GM23338 (cell line): Measurements from ENCODE around the gene CPNE5. TPM values are rescaled to one million over a fixed set of nuclear protein-coding genes. Genes with fewer than 3 reads are reported as not detected.

Experiments
- ATAC-seq: fragments of 200-7000 bp; cut with Tn5 transposase; 3 replicates; pipeline ENCODE4 v1.9.1; 2020
- DNase-seq: peaks from one replicate; pipeline ENCODE4 v3.0.0-alpha.2; 2015; ENCODE audit warnings: low spot score
- H2AFZ ChIP-seq: fragments of 200-600 bp; sonication (generic); 2 replicates; pipeline ENCODE4 v1.8.0; 2016; ENCODE audit warnings: antibody characterized with exemption, mild to moderate bottlenecking, moderate library complexity
- H3F3A ChIP-seq: fragments of 200-600 bp; sonication (generic); replicated peaks from 2 replicates; pipeline ENCODE4 v1.8.0; 2017; ENCODE audit warnings: antibody characterized with exemption, mixed run types, low read depth
- H3K27ac ChIP-seq: fragments of 200-600 bp; sonication (generic); 2 replicates; pipeline ENCODE4 v1.6.1; 2016; ENCODE audit warnings: low read depth
- H3K27me3 ChIP-seq: fragments of 200-600 bp; sonication (generic); 2 replicates; pipeline ENCODE4 v1.8.0; 2016; ENCODE audit warnings: mild to moderate bottlenecking, mixed run types, moderate library complexity; ENCODE audit not compliant: insufficient read depth
- H3K36me3 ChIP-seq: fragments of 200-600 bp; sonication (generic); 2 replicates; pipeline ENCODE4 v1.8.0; 2016; ENCODE audit warnings: mild to moderate bottlenecking; ENCODE audit not compliant: insufficient read depth
- H3K4me1 ChIP-seq: fragments of 200-600 bp; sonication (generic); 2 replicates; pipeline ENCODE4 v1.8.0; 2016; ENCODE audit warnings: mild to moderate bottlenecking, moderate library complexity; ENCODE audit not compliant: insufficient read depth
- H3K4me2 ChIP-seq: fragments of 200-600 bp; sonication (generic); 2 replicates; pipeline ENCODE4 v1.7.1; 2017; ENCODE audit warnings: mixed run types
- H3K4me3 ChIP-seq: fragments of 200-600 bp; sonication (generic); 2 replicates; pipeline ENCODE4 v1.6.1; 2016; ENCODE audit warnings: mixed run types
- H3K79me2 ChIP-seq: fragments of 200-600 bp; sonication (generic); replicated peaks from 2 replicates; pipeline ENCODE4 v1.8.0; 2017; ENCODE audit warnings: mild to moderate bottlenecking; ENCODE audit not compliant: insufficient read depth
- H3K9me2 ChIP-seq: fragments of 200-600 bp; sonication (generic); 2 replicates; pipeline ENCODE4 v1.8.0; 2017; ENCODE audit not compliant: insufficient read depth
- H4K20me1 ChIP-seq: fragments of 200-600 bp; sonication (generic); replicated peaks from 2 replicates; pipeline ENCODE4 v1.8.0; 2017; ENCODE audit warnings: mild to moderate bottlenecking; ENCODE audit not compliant: insufficient read depth
- H3K27ac Mint-ChIP-seq: 2 replicates; pipeline ENCODE4 v1.8.0; 2020; ENCODE audit warnings: inconsistent platforms, mild to moderate bottlenecking, moderate library complexity, mixed read lengths
- H3K27me3 Mint-ChIP-seq: 3 replicates; pipeline ENCODE4 v1.8.0; 2022; ENCODE audit warnings: low read depth, mild to moderate bottlenecking, moderate library complexity, mixed read lengths, inconsistent platforms; ENCODE audit not compliant: insufficient read depth, poor library complexity
- H3K36me3 Mint-ChIP-seq: 3 replicates; pipeline ENCODE4 v1.8.0; 2021; ENCODE audit warnings: low read depth, mild to moderate bottlenecking, inconsistent platforms, moderate library complexity, mixed read lengths
- H3K4me1 Mint-ChIP-seq: 3 replicates; pipeline ENCODE4 v1.8.0; 2020; ENCODE audit warnings: mild to moderate bottlenecking, inconsistent platforms, mixed read lengths
- H3K4me3 Mint-ChIP-seq: 3 replicates; pipeline ENCODE4 v1.8.0; 2021; ENCODE audit warnings: moderate library complexity, mild to moderate bottlenecking, inconsistent platforms, mixed read lengths
- H3K9me3 Mint-ChIP-seq: 3 replicates; pipeline ENCODE4 v1.8.0; 2020; ENCODE audit warnings: moderate library complexity, mild to moderate bottlenecking, inconsistent platforms, mixed read lengths
- CREB1 ChIP-seq: fragments of 250-450 bp; sonication (Bioruptor Pico); IDR thresholded peaks from 2 replicates; pipeline ENCODE4 v1.5.0; 2020; ENCODE audit warnings: low read depth, mild to moderate bottlenecking, moderate library complexity
- ETS1 ChIP-seq: IDR thresholded peaks from 2 replicates; pipeline ENCODE4 v1.6.1; 2016; ENCODE audit warnings: antibody characterized with exemption
- EZH2 ChIP-seq: fragments of 200-600 bp; sonication (generic); IDR thresholded peaks from one replicate; pipeline ENCODE4 v1.8.0; 2017; ENCODE audit warnings: antibody characterized with exemption, mild to moderate bottlenecking, low read depth; ENCODE audit not compliant: unreplicated experiment
- EZH2phosphoT487 ChIP-seq: fragments of 200-600 bp; sonication (generic); IDR thresholded peaks from one replicate; pipeline ENCODE4 v1.8.1; 2018; ENCODE audit warnings: antibody characterized with exemption; ENCODE audit not compliant: unreplicated experiment
- JUNB ChIP-seq: IDR thresholded peaks from one replicate; pipeline ENCODE4 v1.6.1; 2016; ENCODE audit warnings: antibody characterized with exemption; ENCODE audit not compliant: unreplicated experiment
- NANOG ChIP-seq: IDR thresholded peaks from 2 replicates; pipeline ENCODE4 v1.6.1; 2016; ENCODE audit warnings: antibody characterized with exemption, borderline replicate concordance
- POLR2AphosphoS5 ChIP-seq: IDR thresholded peaks from 2 replicates; pipeline ENCODE4 v1.6.1; 2016; ENCODE audit warnings: antibody characterized with exemption, low read depth
- REST ChIP-seq: IDR thresholded peaks from one replicate; pipeline ENCODE4 v1.6.1; 2018; ENCODE audit warnings: antibody characterized with exemption; ENCODE audit not compliant: unreplicated experiment
- STAT1 ChIP-seq: IDR thresholded peaks from one replicate; pipeline ENCODE4 v1.6.1; 2016; ENCODE audit warnings: antibody characterized with exemption; ENCODE audit not compliant: unreplicated experiment
- ZNF114 ChIP-seq: fragments of 250-450 bp; sonication (Bioruptor Pico); IDR thresholded peaks from 2 replicates; pipeline ENCODE4 v1.5.0; 2020; ENCODE audit warnings: mild to moderate bottlenecking, moderate library complexity
- ZNF331 ChIP-seq: fragments of 250-450 bp; sonication (Bioruptor Pico); IDR thresholded peaks from 2 replicates; pipeline ENCODE4 v1.5.0; 2020; ENCODE audit warnings: low read depth, mild to moderate bottlenecking, moderate library complexity
- polyA plus RNA-seq: library from polyadenylated mRNA; unstranded; fragments of >200 nt; fragmentation: Nextera tagmentation; extraction: Ambion mirVana; gene quantifications from 2 replicates; pipeline ENCODE4 v1.2.1, GENCODE V29; 2016
- total RNA-seq: library from RNA; depleted of rRNA; stranded (reverse); fragments of >200 nt; shearing (Covaris generic); gene quantifications from 2 replicates; pipeline ENCODE4 v1.2.3, GENCODE V29; 2014
- TF ChIP-seq, protein P1 (sequence below), 2 experiments: fragments of 200-600 bp in 1 of 2; sonication (generic) in 1 of 2; conservative IDR thresholded peaks; 2 replicates each; pipeline versions ENCODE4 v1.5.1 to v1.6.1; 2016 to 2017; ENCODE audit warnings: antibody characterized with exemption in 2 of 2, low read depth in 2 of 2, mild to moderate bottlenecking in 2 of 2, moderate library complexity in 1 of 2

Gene CPNE5
- total and polyA plus RNA-seq, 2 experiments from 2014 or later = 0.14 to 0.42 TPM

DNA sequence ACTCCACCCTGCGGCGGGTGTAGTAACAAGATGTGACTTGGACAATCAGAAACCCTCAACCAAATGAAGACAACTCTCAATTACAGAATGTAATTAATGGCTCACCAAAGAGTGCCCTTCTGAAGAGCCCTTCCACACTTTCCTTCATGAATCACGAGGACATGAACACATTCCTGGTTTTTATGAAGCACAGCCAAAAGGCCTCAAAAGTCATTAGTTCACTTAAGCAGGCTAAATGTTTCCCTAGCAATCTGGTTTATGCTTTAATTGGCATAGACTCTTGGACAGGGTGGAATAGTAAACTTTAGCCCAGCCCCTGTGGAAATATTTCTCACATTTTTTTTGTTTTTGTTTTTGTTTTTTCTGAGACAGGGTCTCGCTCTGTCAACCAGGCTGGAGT, 20.5 kb downstream of the CPNE5 start:
- H3K9me2 ChIP-seq = no peaks in the 10 kb centered on the region
- no peak overlapping the region for H2AFZ ChIP-seq
- H3K79me2 ChIP-seq = no peaks in the 10 kb centered on the region
- no peaks in the 10 kb centered on the region for H3K27me3 ChIP-seq
- DNase-seq = no peak
- Mint-ChIP-seq H3K27me3 (peaks cover 3% of the 10 kb centered on the region), H3K4me3 (no peak overlapping the region), H3K27ac (no peak overlapping the region), H3K9me3 (no peaks in the 10 kb centered on the region), H3K4me1 (peaks cover 22% of the 10 kb centered on the region), H3K36me3 (no peaks in the 10 kb centered on the region)
- H3K4me2 ChIP-seq = no peak overlapping the region
- TF ChIP-seq REST (no peak), ETS1 (no peak), ZNF114 (CRISPR knock-in tag) (no peak), ZNF331 (CRISPR knock-in tag) (no peak)
- H3K4me3 ChIP-seq = no peak overlapping the region
- no peaks in the 10 kb centered on the region for H4K20me1 ChIP-seq
- H3F3A ChIP-seq = no peaks in the 10 kb centered on the region
- no peaks in the 10 kb centered on the region for H3K36me3 ChIP-seq
- H3K4me1 ChIP-seq = peaks cover 11% of the 10 kb centered on the region; the same call in 1 of the 2 replicates
- ATAC-seq = no peak
- H3K27ac ChIP-seq = no peak overlapping the region

DNA sequence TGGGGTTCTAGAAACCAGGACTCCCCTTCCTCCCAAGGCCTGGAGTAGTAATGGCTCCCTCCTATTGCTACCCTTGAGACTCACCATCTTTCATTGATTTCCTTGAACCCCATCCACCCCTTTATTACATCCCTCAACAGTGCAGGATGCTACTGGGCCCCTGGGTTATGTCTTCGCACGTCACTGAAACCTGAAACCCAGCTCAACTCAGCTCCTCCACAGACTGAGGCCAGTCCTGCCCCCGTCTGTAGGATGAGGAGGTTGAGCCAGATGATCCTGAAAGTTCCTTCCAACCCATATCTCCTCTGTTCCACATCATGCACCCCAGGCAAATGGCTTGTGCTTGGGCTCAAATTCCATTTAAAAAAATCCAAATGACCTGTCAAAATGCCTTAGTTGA, 21.4 kb downstream of the CPNE5 start:
- H2AFZ ChIP-seq = no peak overlapping the region
- H3K36me3 Mint-ChIP-seq = no peaks in the 10 kb centered on the region
- no peaks in the 10 kb centered on the region for H3K9me3 Mint-ChIP-seq
- H3K4me1 ChIP-seq = peaks cover 11% of the 10 kb centered on the region; the same call in 1 of the 2 replicates
- no peak overlapping the region for H3K4me3 ChIP-seq
- no peaks in the 10 kb centered on the region for H3K79me2 ChIP-seq
- TF ChIP-seq STAT1 (no peak), ETS1 (no peak), POLR2AphosphoS5 (no peak), EZH2phosphoT487 (no peak), NANOG (no peak), CREB1 (CRISPR knock-in tag) (no peak), EZH2 (no peak), ZNF331 (CRISPR knock-in tag) (no peak), ZNF114 (CRISPR knock-in tag) (no peak), JUNB (no peak)
- TF ChIP-seq, protein P1, sequence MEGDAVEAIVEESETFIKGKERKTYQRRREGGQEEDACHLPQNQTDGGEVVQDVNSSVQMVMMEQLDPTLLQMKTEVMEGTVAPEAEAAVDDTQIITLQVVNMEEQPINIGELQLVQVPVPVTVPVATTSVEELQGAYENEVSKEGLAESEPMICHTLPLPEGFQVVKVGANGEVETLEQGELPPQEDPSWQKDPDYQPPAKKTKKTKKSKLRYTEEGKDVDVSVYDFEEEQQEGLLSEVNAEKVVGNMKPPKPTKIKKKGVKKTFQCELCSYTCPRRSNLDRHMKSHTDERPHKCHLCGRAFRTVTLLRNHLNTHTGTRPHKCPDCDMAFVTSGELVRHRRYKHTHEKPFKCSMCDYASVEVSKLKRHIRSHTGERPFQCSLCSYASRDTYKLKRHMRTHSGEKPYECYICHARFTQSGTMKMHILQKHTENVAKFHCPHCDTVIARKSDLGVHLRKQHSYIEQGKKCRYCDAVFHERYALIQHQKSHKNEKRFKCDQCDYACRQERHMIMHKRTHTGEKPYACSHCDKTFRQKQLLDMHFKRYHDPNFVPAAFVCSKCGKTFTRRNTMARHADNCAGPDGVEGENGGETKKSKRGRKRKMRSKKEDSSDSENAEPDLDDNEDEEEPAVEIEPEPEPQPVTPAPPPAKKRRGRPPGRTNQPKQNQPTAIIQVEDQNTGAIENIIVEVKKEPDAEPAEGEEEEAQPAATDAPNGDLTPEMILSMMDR (conservative IDR thresholded peaks at IDR 0.05; ENCODE audit: low read depth in 2 of 2) = no peak
- peaks cover 22% of the 10 kb centered on the region for H3K4me1 Mint-ChIP-seq
- H3K4me2 ChIP-seq = 0 out of 2 replicates have a peak overlapping the region, but pooled peaks have one; percentile 14
- no peak overlapping the region for H3K27ac ChIP-seq
- no peak overlapping the region; the same call in 2 of the 3 replicates for H3K4me3 Mint-ChIP-seq
- H3F3A ChIP-seq = no peaks in the 10 kb centered on the region
- ATAC-seq (peak; percentile 57), DNase-seq (no peak)
- H3K27me3 Mint-ChIP-seq = no peaks in the 10 kb centered on the region
- H3K36me3 ChIP-seq = no peaks in the 10 kb centered on the region
- no peaks in the 10 kb centered on the region for H3K27me3 ChIP-seq
- no peaks in the 10 kb centered on the region for H3K9me2 ChIP-seq
- no peaks in the 10 kb centered on the region for H4K20me1 ChIP-seq
- no peak overlapping the region for H3K27ac Mint-ChIP-seq
